Pancreas (tissue), 10 donors: Measurements from ENCODE around the gene YAP1. TPM values are rescaled to one million over a fixed set of nuclear protein-coding genes. Genes with fewer than 3 reads are reported as not detected.

Experiments used
- ATAC-seq, 4 donors: fragments of 200-7000 bp; cut with Tn5 transposase; one replicate each; pipeline versions ENCODE4 v1.8.0 to v1.9.1; 2020; ENCODE audit warnings: mild to moderate bottlenecking in 4 of 4, moderate library complexity in 4 of 4
- DNase-seq, 6 donors: peaks; one replicate each; pipeline ENCODE4 v3.0.0-alpha.2; 2020
- FAIRE-seq: peaks from 2 replicates; lab custom pipeline; 2012; peaks lifted over from hg19 to GRCh38; lab: Jason Lieb, UNC
- H3K27ac ChIP-seq, 4 donors: fragments of 200-600 bp; sonication (generic); 1 replicate in 3 of 4; 2 replicates in 1 of 4; pipeline versions ENCODE4 v1.5.0 to v1.8.0; 2020
- H3K27me3 ChIP-seq, 4 donors: fragments of 200-600 bp; one replicate each; pipeline ENCODE4 v1.8.0; 2021
- H3K36me3 ChIP-seq, 3 donors: fragments of 200-600 bp; sonication (generic) in 1 of 3; one replicate each; pipeline versions ENCODE4 v1.5.0 to v1.8.0; 2020 to 2021
- H3K4me1 ChIP-seq, 3 donors: fragments of 200-600 bp; one replicate each; pipeline ENCODE4 v1.8.0; 2021
- H3K4me3 ChIP-seq, 4 donors: fragments of 200-600 bp; sonication (generic) in 2 of 4; one replicate each; pipeline versions ENCODE4 v1.5.0 to v1.8.0; 2020 to 2021
- H3K9me3 ChIP-seq, 4 donors: fragments of 200-600 bp; one replicate each; pipeline ENCODE4 v1.8.0; 2021
- CTCF ChIP-seq, 4 donors: fragments of 200-600 bp; sonication (generic) in 3 of 4; IDR thresholded peaks; one replicate each; pipeline versions ENCODE4 v1.5.0 to v1.8.0; 2021; ENCODE audit warnings: antibody characterized with exemption in 4 of 4
- WGBS, 2 donors: extraction: QIAGEN DNeasy Blood & Tissue Kit; methylation state at CpG; one replicate each; pipeline ENCODE4 v1.1.7; 2013; 5-methylcytosine and 5-hydroxymethylcytosine counted together
- intact Hi-C, 3 donors: fragments of 100-400 bp; cut with DNase I; formaldehyde crosslinking; loops; one replicate each; pipeline versions ENCODE4 v1.11.1 to v1.14.2; 2022
- polyA plus RNA-seq, 2 donors: library from polyadenylated mRNA; stranded (reverse); fragments of 200-250 nt; gene quantifications; one replicate each; pipeline ENCODE4 v1.2.3, GENCODE V29; 2013
- total RNA-seq, 6 donors: library from RNA; stranded (reverse); fragmentation: NEBNext Ultra II Directional in 4 of 6; extraction: Animal tissue kit (Norgen Biotek cat#: 25700) in 4 of 6; gene quantifications; one replicate each; pipeline versions ENCODE4 v1.2.1 to v1.2.4, GENCODE V29; 2021 to 2023
- donor health status: healthy with polysubstance abuse.
- donor health status: DM: no; HTN: no; CAD: no; lungs with moderate emphysema.
- donor health status: DM: no; HTN: no; CAD: no.
- donor health status: control.
- donor health status: control.
- donor health status: Bipolar disorder and iron deficiency.
- donor health status: DM: yes; HTN: yes; CAD: no.
- donor health status: DM: no; HTN: no; CAD: no.
- donor health status: DM: no; HTN: no; CAD: no.
- donor health status: DM: yes; HTN: yes; CAD: no.

The YAP1 gene
- total and polyA plus RNA-seq, 8 donors, result 8.7 to 46.5 (median 17.2) TPM

- DNase-seq, result no peak
These were observed 41.7 kb downstream of the YAP1 start for GRCh38 chr11:102151784-102152525.

GRCh38 chr11:102153082-102153481, 42.8 kb downstream of the YAP1 start:
- Histone ChIP-seq H3K36me3 (no peaks in the 10 kb centered on the region), H3K27ac (no peak overlapping the region), H3K27me3 (no peaks in the 10 kb centered on the region), H3K4me1 (peaks cover 0 to 15% (median 9%) of the 10 kb centered on the region in 3 donors), H3K4me3 (no peak overlapping the region), H3K9me3 (no peaks in the 10 kb centered on the region)
- TF ChIP-seq CTCF (IDR thresholded peaks at IDR 0.05), result no peak
- ATAC-seq, result no peak
- DNase-seq, result no peak
- intact Hi-C loops, result no loop called here
- FAIRE-seq, result no peak
- 94 to 100% methylated on average over 1 of the region's 1 CpG for WGBS, 2 donors

More at GRCh38 chr11:102151784-102152525, 41.7 kb downstream of the YAP1 start:
- Histone ChIP-seq H3K9me3 (no peaks in the 10 kb centered on the region), H3K4me3 (no peak overlapping the region), H3K4me1 (peaks cover 0 to 4% (median 3%) of the 10 kb centered on the region in 3 donors), H3K27me3 (no peaks in the 10 kb centered on the region), H3K36me3 (no peaks in the 10 kb centered on the region), H3K27ac (no peak overlapping the region)
- intact Hi-C loops, result no loop called here
- WGBS, 2 donors, result 93 to 95% methylated on average over 6 of the region's 6 CpGs
- no peak for TF ChIP-seq CTCF (IDR thresholded peaks at IDR 0.05)
- ATAC-seq (no peak), FAIRE-seq (no peak)

- Histone ChIP-seq H3K9me3 (no peaks in the 10 kb centered on the region), H3K4me3 (no peak overlapping the region), H3K36me3 (no peaks in the 10 kb centered on the region), H3K27ac (no peak overlapping the region), H3K27me3 (no peaks in the 10 kb centered on the region), H3K4me1 (peaks cover 0 to 17% (median 10%) of the 10 kb centered on the region in 3 donors)
- FAIRE-seq (no peak), DNase-seq (no peak), ATAC-seq (no peak)
- intact Hi-C loops, result no loop called here
- TF ChIP-seq CTCF (IDR thresholded peaks at IDR 0.05), result no peak
- WGBS, 2 donors, result 88 to 95% methylated on average over 1 of the region's 1 CpG
These were observed 44.6 kb downstream of the YAP1 start for GRCh38 chr11:102154806-102155205.

GRCh38 chr11:102155676-102156075, 45.4 kb downstream of the YAP1 start:
- TF ChIP-seq CTCF (IDR thresholded peaks at IDR 0.05), result no peak
- peaks cover 0 to 17% (median 10%) of the 10 kb centered on the region in 3 donors for H3K4me1 ChIP-seq
- H3K27me3 ChIP-seq, result no peaks in the 10 kb centered on the region
- no peaks in the 10 kb centered on the region for H3K9me3 ChIP-seq
- FAIRE-seq (no peak), DNase-seq (no peak), ATAC-seq (no peak)
- H3K27ac ChIP-seq, result no peak overlapping the region
- WGBS, 2 donors, result 79 to 81% methylated on average over 4 of the region's 4 CpGs
- H3K4me3 ChIP-seq, result no peak overlapping the region
- intact Hi-C loops, result no loop called here
- no peaks in the 10 kb centered on the region for H3K36me3 ChIP-seq

DNA sequence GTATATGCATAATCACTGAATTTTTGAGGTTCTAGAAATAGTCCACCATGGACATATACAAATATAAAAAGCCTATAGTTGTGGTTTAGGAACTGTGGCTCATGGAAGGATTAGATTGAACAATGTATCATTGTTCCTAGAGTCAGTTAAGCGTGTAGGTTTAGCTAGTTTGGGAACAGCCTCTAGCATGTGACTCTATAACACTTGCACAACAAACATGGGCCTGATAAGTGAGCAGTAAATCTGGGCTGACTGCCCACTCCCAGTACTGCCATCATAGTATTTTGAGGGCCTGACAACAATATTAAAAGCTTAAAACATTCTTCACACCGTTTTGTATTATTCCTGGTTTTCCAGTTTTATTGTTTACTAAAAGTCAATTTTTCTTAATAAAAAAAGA, 47.0 kb downstream of the YAP1 start:
- Histone ChIP-seq H3K4me3 (no peak overlapping the region), H3K4me1 (peaks cover 0 to 17% (median 10%) of the 10 kb centered on the region in 3 donors), H3K9me3 (no peaks in the 10 kb centered on the region), H3K27ac (peak overlapping the region in 1 of 4 donors; percentile 40), H3K36me3 (no peaks in the 10 kb centered on the region), H3K27me3 (no peaks in the 10 kb centered on the region)
- FAIRE-seq (peak; percentile 85), ATAC-seq (peak; percentile 93 to 99 (median 98)), DNase-seq (peak in 4 of 6 donors; percentile 42 to 70 (median 56))
- 10 to 16% methylated on average over 2 of the region's 2 CpGs for WGBS, 2 donors
- intact Hi-C loops, result no loop called here
- no peak for TF ChIP-seq CTCF (IDR thresholded peaks at IDR 0.05)
